ENCODE data around the gene MARCHF10.

DNA sequence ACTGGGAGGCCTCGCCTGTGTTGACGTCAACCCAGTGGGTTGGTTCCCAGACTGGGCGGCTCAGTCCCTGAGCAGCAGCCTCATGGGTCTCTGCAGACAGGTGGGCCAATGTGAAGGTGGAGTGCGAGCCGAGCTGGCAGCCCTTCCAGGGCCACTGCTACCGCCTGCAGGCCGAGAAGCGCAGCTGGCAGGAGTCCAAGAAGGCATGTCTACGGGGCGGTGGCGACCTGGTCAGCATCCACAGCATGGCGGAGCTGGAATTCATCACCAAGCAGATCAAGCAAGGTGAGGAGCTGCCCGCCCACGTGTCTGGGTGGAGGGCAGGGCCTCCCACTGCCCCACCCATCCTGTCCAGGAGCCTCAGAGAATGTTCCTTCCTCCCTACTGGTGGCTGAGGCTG lies 136.6 kb downstream of the MARCHF10 start:
- TF ChIP-seq SMC3 (IDR thresholded peaks at IDR 0.05; ENCODE audit: low read depth, low read length), result no peak
- TF ChIP-seq, protein P1, sequence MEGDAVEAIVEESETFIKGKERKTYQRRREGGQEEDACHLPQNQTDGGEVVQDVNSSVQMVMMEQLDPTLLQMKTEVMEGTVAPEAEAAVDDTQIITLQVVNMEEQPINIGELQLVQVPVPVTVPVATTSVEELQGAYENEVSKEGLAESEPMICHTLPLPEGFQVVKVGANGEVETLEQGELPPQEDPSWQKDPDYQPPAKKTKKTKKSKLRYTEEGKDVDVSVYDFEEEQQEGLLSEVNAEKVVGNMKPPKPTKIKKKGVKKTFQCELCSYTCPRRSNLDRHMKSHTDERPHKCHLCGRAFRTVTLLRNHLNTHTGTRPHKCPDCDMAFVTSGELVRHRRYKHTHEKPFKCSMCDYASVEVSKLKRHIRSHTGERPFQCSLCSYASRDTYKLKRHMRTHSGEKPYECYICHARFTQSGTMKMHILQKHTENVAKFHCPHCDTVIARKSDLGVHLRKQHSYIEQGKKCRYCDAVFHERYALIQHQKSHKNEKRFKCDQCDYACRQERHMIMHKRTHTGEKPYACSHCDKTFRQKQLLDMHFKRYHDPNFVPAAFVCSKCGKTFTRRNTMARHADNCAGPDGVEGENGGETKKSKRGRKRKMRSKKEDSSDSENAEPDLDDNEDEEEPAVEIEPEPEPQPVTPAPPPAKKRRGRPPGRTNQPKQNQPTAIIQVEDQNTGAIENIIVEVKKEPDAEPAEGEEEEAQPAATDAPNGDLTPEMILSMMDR (conservative IDR thresholded peaks at IDR 0.05; ENCODE audit: low read depth, low read length), result no peak
- TF ChIP-seq, protein P2, sequence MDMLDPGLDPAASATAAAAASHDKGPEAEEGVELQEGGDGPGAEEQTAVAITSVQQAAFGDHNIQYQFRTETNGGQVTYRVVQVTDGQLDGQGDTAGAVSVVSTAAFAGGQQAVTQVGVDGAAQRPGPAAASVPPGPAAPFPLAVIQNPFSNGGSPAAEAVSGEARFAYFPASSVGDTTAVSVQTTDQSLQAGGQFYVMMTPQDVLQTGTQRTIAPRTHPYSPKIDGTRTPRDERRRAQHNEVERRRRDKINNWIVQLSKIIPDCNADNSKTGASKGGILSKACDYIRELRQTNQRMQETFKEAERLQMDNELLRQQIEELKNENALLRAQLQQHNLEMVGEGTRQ (IDR thresholded peaks at IDR 0.05; ENCODE audit: low read depth, low read length), result no peak
- no peak for TF ChIP-seq POLR2A (IDR thresholded peaks at IDR 0.05; ENCODE audit: low read depth, low read length)
- TF ChIP-seq RFX5 (IDR thresholded peaks at IDR 0.05; ENCODE audit: low read depth, low read length), result no peak

Data from IMR-90 (cell line).